Panc1 (cell line): ENCODE data around the gene MMAB. TPM values are rescaled to one million over a fixed set of nuclear protein-coding genes. Genes with fewer than 3 reads are reported as not detected.
A peak's percentile ranks its signal among the peaks of the same experiment; 100 is the strongest.
"Not testable (repeated sequence)": the region's sequence is repeated elsewhere in the genome, so short reads cannot be mapped to it uniquely, and the experiment has no call there.

Source experiments
- ATAC-seq: fragments of 200-7000 bp; cut with Tn5 transposase; 2 replicates; pipeline ENCODE4 v1.9.1; 2020; ENCODE audit warnings: mild to moderate bottlenecking, moderate library complexity
- BruUV-seq: library from RNA; stranded (reverse); fragments of 400-500 nt; replicated peaks from 2 replicates; lab custom pipeline; 2021; lab: Mats Ljungman, UMichigan
- CTCF ChIA-PET: fragments of 300-600 bp; sonication (Branson Sonifier 250); formaldehyde crosslinking; loops from one replicate; lab custom pipeline; 2022; ENCODE audit warnings: antibody characterized with exemption; lab: Charles Lee
- POLR2A ChIA-PET: fragments of 300-600 bp; sonication (Branson Sonifier 250); formaldehyde crosslinking; loops from one replicate; lab custom pipeline; 2022; ENCODE audit warnings: antibody characterized with exemption; lab: Charles Lee
- DNase-seq: peaks from one replicate; pipeline ENCODE4 v3.0.0-alpha.2; 2010; ENCODE audit warnings: low read depth, low spot score
- H3K27ac ChIP-seq: 2 replicates; pipeline ENCODE4 v1.5.1; 2011; ENCODE audit warnings: mild to moderate bottlenecking, low read length, inconsistent platforms
- H3K27me3 ChIP-seq: fragments of 200-500 bp; sonication (Bioruptor generic); 2 replicates; pipeline ENCODE4 v1.6.0; 2014; ENCODE audit warnings: low read length, inconsistent platforms; ENCODE audit not compliant: control insufficient read depth, insufficient read depth
- H3K36me3 ChIP-seq: fragments of 200-500 bp; sonication (Bioruptor generic); 2 replicates; pipeline ENCODE4 v1.5.1; 2014; ENCODE audit warnings: inconsistent platforms, mild to moderate bottlenecking, low read length, moderate library complexity; ENCODE audit not compliant: control insufficient read depth, insufficient read depth
- H3K4me1 ChIP-seq: 2 replicates; pipeline ENCODE4 v1.5.1; 2011; ENCODE audit warnings: inconsistent platforms, mild to moderate bottlenecking, low read length, moderate library complexity; ENCODE audit not compliant: control insufficient read depth, insufficient read depth
- H3K4me3 ChIP-seq, 2 experiments: 2 replicates each; pipeline ENCODE4 v1.5.1; 2011 to 2012; ENCODE audit warnings: low read depth in 2 of 2, low read length in 2 of 2, mild to moderate bottlenecking in 2 of 2, inconsistent platforms in 1 of 2, moderate library complexity in 1 of 2
- H3K9me3 ChIP-seq: fragments of 200-500 bp; sonication (Bioruptor generic); 2 replicates; pipeline ENCODE4 v1.5.1; 2014; ENCODE audit warnings: low read depth, mild to moderate bottlenecking, inconsistent platforms, low read length, moderate library complexity; ENCODE audit not compliant: control insufficient read depth, insufficient read depth
- CTCF ChIP-seq: fragments of 450-650 bp; IDR thresholded peaks from 2 replicates; pipeline ENCODE4 v1.5.1; 2017; ENCODE audit warnings: mild to moderate bottlenecking
- POLR2AphosphoS5 ChIP-seq: IDR thresholded peaks from 2 replicates; pipeline ENCODE4 v1.6.1; 2012; ENCODE audit warnings: mild to moderate bottlenecking, low read depth, low read length, moderate library complexity
- REST ChIP-seq, 2 experiments: IDR thresholded peaks; 2 replicates each; pipeline ENCODE4 v1.6.1; 2011 to 2012; ENCODE audit warnings: low read depth in 2 of 2, control low read depth in 1 of 2, low read length in 1 of 2, mild to moderate bottlenecking in 1 of 2, moderate library complexity in 1 of 2; ENCODE audit not compliant: insufficient read depth in 1 of 2
- SIN3A ChIP-seq: IDR thresholded peaks from 2 replicates; pipeline ENCODE4 v1.6.1; 2012; ENCODE audit warnings: low read depth, mild to moderate bottlenecking, low read length, moderate library complexity, borderline replicate concordance; ENCODE audit not compliant: insufficient read depth
- TCF7L2 ChIP-seq: IDR thresholded peaks from 2 replicates; pipeline ENCODE4 v1.6.1; 2011; ENCODE audit warnings: mild to moderate bottlenecking, low read depth, low read length, inconsistent platforms
- in situ Hi-C: cut with HindIII; loops from 2 replicates; pipeline ENCODE4 v1.10.0; 2016; ENCODE audit warnings: low sequenced_read_pairs, low pct_unique_long_range_greater_than_20kb
- intact Hi-C: fragments of 100-400 bp; cut with micrococcal nuclease; formaldehyde crosslinking; loops from one replicate; pipeline ENCODE4 v1.10.0; 2022; ENCODE audit not compliant: unreplicated experiment
- total RNA-seq: library from RNA; stranded (reverse); gene quantifications from one replicate; pipeline ENCODE4 v1.2.1, GENCODE V29; 2021; ENCODE audit not compliant: unreplicated experiment

The MMAB gene
- total RNA-seq, 1 experiment from 2014 or later, result 58.6 TPM

GRCh38 chr12:109605016-109605415 lies 31.7 kb upstream of the MMAB start:
- 0 out of 2 replicates have a peak, but pooled peaks have one; percentile 19 for ATAC-seq

GRCh38 chr12:109604132-109604585 lies 30.9 kb upstream of the MMAB start:
- in situ Hi-C loops (no loop called here), intact Hi-C loops (no loop called here)
- DNase-seq (no peak), ATAC-seq (no peak)
- H3K4me3 ChIP-seq, result no peak overlapping the region
- no peaks in the 10 kb centered on the region for H3K27me3 ChIP-seq
- no peaks in the 10 kb centered on the region for H3K9me3 ChIP-seq
- no TSS peak for BruUV-seq
- H3K4me1 ChIP-seq, result no peaks in the 10 kb centered on the region
- no peak overlapping the region for H3K27ac ChIP-seq
- POLR2A ChIA-PET, result no interaction called here
- TF ChIP-seq CTCF (no peak), POLR2AphosphoS5 (no peak), TCF7L2 (no peak), REST (IDR thresholded peaks at IDR 0.05; ENCODE audit: insufficient read depth in 1 of 2, low read depth in 2 of 2, low read length in 1 of 2) (no peak), SIN3A (no peak)
- CTCF ChIA-PET, result interaction anchor here (0.6 kb wide), 1 partner anchor 241 kb away, joined by 4 read pairs; no protein-coding TSS in a partner anchor
- no peaks in the 10 kb centered on the region for H3K36me3 ChIP-seq

More at GRCh38 chr12:109605016-109605415, 31.7 kb upstream of the MMAB start:
- Histone ChIP-seq H3K27ac (no peak overlapping the region), H3K36me3 (no peaks in the 10 kb centered on the region), H3K4me1 (no peaks in the 10 kb centered on the region), H3K27me3 (no peaks in the 10 kb centered on the region), H3K4me3 (no peak overlapping the region), H3K9me3 (no peaks in the 10 kb centered on the region)
- in situ Hi-C loops (no loop called here), intact Hi-C loops (no loop called here)
- ChIA-PET CTCF (no interaction called here), POLR2A (no interaction called here)
- TF ChIP-seq TCF7L2 (no peak), SIN3A (no peak), REST (IDR thresholded peaks at IDR 0.05; ENCODE audit: insufficient read depth in 1 of 2, low read depth in 2 of 2, low read length in 1 of 2) (no peak), POLR2AphosphoS5 (no peak), CTCF (no peak)
- no TSS peak for BruUV-seq
- no peak for DNase-seq

- POLR2A ChIA-PET, result interaction anchor here (0.7 kb wide), 1 partner anchor 169 kb away, joined by 14 read pairs; no protein-coding TSS in a partner anchor
- intact Hi-C loops, H3K36me3 ChIP-seq, H3K4me3 ChIP-seq, DNase-seq, H3K9me3 ChIP-seq, H3K4me1 ChIP-seq, in situ Hi-C loops, H3K27me3 ChIP-seq, BruUV-seq, H3K27ac ChIP-seq, ATAC-seq: not testable (repeated sequence)
- CTCF ChIA-PET, result interaction anchor here (0.6 kb wide), 1 partner anchor 92 kb away, joined by 7 read pairs; no protein-coding TSS in a partner anchor
Observed at GRCh38 chr12:109602132-109602531, 28.8 kb upstream of the MMAB start.
